ENCODE data around the gene WDFY4.

Gene WDFY4

DNA sequence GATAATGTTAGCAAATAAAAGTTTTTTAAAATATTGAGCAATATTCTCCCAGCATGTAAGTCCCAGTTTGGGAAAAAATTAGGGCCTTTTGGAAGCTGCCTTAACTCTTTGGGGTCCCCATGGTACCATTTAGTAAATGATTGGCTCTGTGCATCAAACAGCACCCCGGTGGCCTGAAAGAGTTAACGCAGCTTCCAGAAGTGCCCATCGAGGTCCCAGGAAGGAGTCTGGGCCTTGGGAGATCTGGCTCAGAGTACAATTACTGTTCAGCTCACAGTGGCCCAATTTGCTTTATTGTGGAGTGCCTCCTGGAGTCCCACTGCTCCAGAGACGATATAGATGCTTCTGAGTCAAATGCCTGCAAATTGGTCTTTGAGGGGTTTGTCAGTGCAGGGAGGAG lies 31.7 kb downstream of the WDFY4 start:
- Histone ChIP-seq H2BK5ac (ENCODE audit: low read length) (no peak overlapping the region), H3K9ac (ENCODE audit: low read length) (no peak overlapping the region), H3K4me2 (ENCODE audit: low read length) (no peak overlapping the region), H3K4me3 (ENCODE audit: low read length) (no peak overlapping the region), H3K36me3 (ENCODE audit: control insufficient read depth, insufficient read depth, low read length) (no peaks in the 10 kb centered on the region), H3K56ac (ENCODE audit: low read length) (no peak overlapping the region), H3K23ac (ENCODE audit: low read length) (no peak overlapping the region), H4K8ac (ENCODE audit: low read depth, low read length) (no peak overlapping the region), H3K79me1 (ENCODE audit: low read length) (no peaks in the 10 kb centered on the region), H2BK15ac (replicated peaks; ENCODE audit: low read depth) (no peak overlapping the region), H3K27ac (ENCODE audit: low read depth, low read length) (no peak overlapping the region), H4K5ac (ENCODE audit: low read length) (no peak overlapping the region), H2BK120ac (ENCODE audit: low read depth, low read length) (no peak overlapping the region), H3K27me3 (ENCODE audit: insufficient read depth, low read length, poor library complexity) (no peaks in the 10 kb centered on the region), H2AK5ac (ENCODE audit: low read length) (no peak overlapping the region), H3K4ac (ENCODE audit: low read depth, low read length) (no peak overlapping the region), H3K4me1 (ENCODE audit: control insufficient read depth, low read depth, low read length) (no peaks in the 10 kb centered on the region), H3K18ac (ENCODE audit: low read length) (no peak overlapping the region), H3K79me2 (ENCODE audit: control insufficient read depth, insufficient read depth, low read length) (no peaks in the 10 kb centered on the region)
- WGBS (ENCODE audit: extremely low coverage, insufficient coverage, low lambda C conversion rate) = no CpG with 5 or more reads among the region's 4 CpGs
- DNase-seq = no peak

DNA sequence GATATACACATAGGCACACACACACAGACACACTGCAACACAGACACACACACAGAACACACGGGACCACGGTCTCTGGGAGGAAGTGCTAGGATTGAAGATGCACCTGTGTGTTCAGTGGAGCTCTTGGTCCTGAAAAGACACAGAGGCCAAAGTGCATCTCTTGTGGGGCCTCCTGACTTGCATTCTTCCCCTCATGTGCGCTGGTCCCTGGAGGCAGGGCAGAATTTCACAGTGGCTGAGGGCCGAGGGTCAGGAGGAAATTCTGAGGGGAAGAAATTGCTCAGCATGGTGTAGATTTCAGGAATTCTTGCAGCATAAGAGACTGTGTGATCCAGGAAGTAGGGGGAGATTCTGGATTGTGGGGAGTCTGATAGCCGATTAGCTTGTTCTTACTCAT lies 35.9 kb downstream of the WDFY4 start:
- Histone ChIP-seq H3K18ac (ENCODE audit: low read length) (no peak overlapping the region), H2BK15ac (replicated peaks; ENCODE audit: low read depth) (no peak overlapping the region), H3K23ac (ENCODE audit: low read length) (no peak overlapping the region), H3K79me2 (ENCODE audit: control insufficient read depth, insufficient read depth, low read length) (no peaks in the 10 kb centered on the region), H3K9ac (ENCODE audit: low read length) (no peak overlapping the region), H2BK5ac (ENCODE audit: low read length) (no peak overlapping the region), H3K79me1 (ENCODE audit: low read length) (no peaks in the 10 kb centered on the region), H3K27me3 (ENCODE audit: insufficient read depth, low read length, poor library complexity) (no peaks in the 10 kb centered on the region), H4K5ac (ENCODE audit: low read length) (no peak overlapping the region), H2BK120ac (ENCODE audit: low read depth, low read length) (no peak overlapping the region), H3K36me3 (ENCODE audit: control insufficient read depth, insufficient read depth, low read length) (no peaks in the 10 kb centered on the region), H3K27ac (ENCODE audit: low read depth, low read length) (no peak overlapping the region), H2AK5ac (ENCODE audit: low read length) (no peak overlapping the region), H3K4me1 (ENCODE audit: control insufficient read depth, low read depth, low read length) (no peaks in the 10 kb centered on the region), H3K4ac (ENCODE audit: low read depth, low read length) (no peak overlapping the region), H3K4me2 (ENCODE audit: low read length) (no peak overlapping the region), H3K4me3 (ENCODE audit: low read length) (no peak overlapping the region), H4K8ac (ENCODE audit: low read depth, low read length) (no peak overlapping the region), H3K56ac (ENCODE audit: low read length) (no peak overlapping the region)
- no peak for DNase-seq
- no CpG with 5 or more reads among the region's 5 CpGs for WGBS (ENCODE audit: extremely low coverage, insufficient coverage, low lambda C conversion rate)

GRCh38 chr10:48722153-48723145 lies 37.8 kb downstream of the WDFY4 start:
- Histone ChIP-seq H2AK5ac (ENCODE audit: low read length) (no peak overlapping the region), H3K79me1 (ENCODE audit: low read length) (no peaks in the 10 kb centered on the region)
- no CpG with 5 or more reads among the region's 11 CpGs for WGBS (ENCODE audit: extremely low coverage, insufficient coverage, low lambda C conversion rate)

DNA sequence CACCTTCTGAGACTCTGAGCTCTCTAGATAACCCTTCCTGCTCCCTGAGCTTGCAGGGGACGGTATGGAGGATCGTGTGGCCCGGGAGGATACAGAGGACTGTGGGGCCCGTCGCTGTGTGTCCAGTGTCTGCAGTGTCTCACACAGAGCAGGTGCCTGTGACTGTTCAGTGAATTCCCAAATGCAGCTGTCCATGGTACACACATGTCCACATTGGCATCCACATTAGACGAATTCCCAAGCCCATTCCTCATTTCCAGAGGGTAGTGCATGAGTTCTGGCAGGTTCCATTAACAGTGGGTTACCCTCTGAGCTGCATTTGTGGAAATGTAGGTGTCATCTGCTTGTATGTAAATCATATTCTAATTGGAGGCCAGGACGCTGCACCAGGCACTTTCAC lies 39.5 kb downstream of the WDFY4 start:
- no peak overlapping the region for H3K56ac ChIP-seq (ENCODE audit: low read length)
- no peak overlapping the region for H2BK5ac ChIP-seq (ENCODE audit: low read length)
- no peak overlapping the region for H4K5ac ChIP-seq (ENCODE audit: low read length)
- WGBS (ENCODE audit: extremely low coverage, insufficient coverage, low lambda C conversion rate) = no CpG with 5 or more reads among the region's 7 CpGs
- no peaks in the 10 kb centered on the region for H3K79me1 ChIP-seq (ENCODE audit: low read length)
- H2AK5ac ChIP-seq (ENCODE audit: low read length) = no peak overlapping the region
- no peak overlapping the region for H3K18ac ChIP-seq (ENCODE audit: low read length)
- no peak overlapping the region for H4K8ac ChIP-seq (ENCODE audit: low read depth, low read length)
- no peak for DNase-seq
- no peaks in the 10 kb centered on the region for H3K79me2 ChIP-seq (ENCODE audit: control insufficient read depth, insufficient read depth, low read length)
- H3K27me3 ChIP-seq (ENCODE audit: insufficient read depth, low read length, poor library complexity) = no peaks in the 10 kb centered on the region
- H3K23ac ChIP-seq (ENCODE audit: low read length) = no peak overlapping the region
- no peaks in the 10 kb centered on the region for H3K4me1 ChIP-seq (ENCODE audit: control insufficient read depth, low read depth, low read length)
- H3K4me3 ChIP-seq (ENCODE audit: low read length) = no peak overlapping the region
- no peak overlapping the region for H2BK120ac ChIP-seq (ENCODE audit: low read depth, low read length)
- no peak overlapping the region for H3K27ac ChIP-seq (ENCODE audit: low read depth, low read length)
- H2BK15ac ChIP-seq (replicated peaks; ENCODE audit: low read depth) = no peak overlapping the region
- no peaks in the 10 kb centered on the region for H3K36me3 ChIP-seq (ENCODE audit: control insufficient read depth, insufficient read depth, low read length)
- no peak overlapping the region for H3K4me2 ChIP-seq (ENCODE audit: low read length)
- no peak overlapping the region for H3K9ac ChIP-seq (ENCODE audit: low read length)
- H3K4ac ChIP-seq (ENCODE audit: low read depth, low read length) = no peak overlapping the region

More at GRCh38 chr10:48722153-48723145, 37.8 kb downstream of the WDFY4 start:
- Histone ChIP-seq H3K56ac (ENCODE audit: low read length) (no peak overlapping the region), H3K27me3 (ENCODE audit: insufficient read depth, low read length, poor library complexity) (no peaks in the 10 kb centered on the region), H3K27ac (ENCODE audit: low read depth, low read length) (no peak overlapping the region), H3K4me1 (ENCODE audit: control insufficient read depth, low read depth, low read length) (no peaks in the 10 kb centered on the region), H2BK15ac (replicated peaks; ENCODE audit: low read depth) (no peak overlapping the region), H3K18ac (ENCODE audit: low read length) (no peak overlapping the region), H3K4ac (ENCODE audit: low read depth, low read length) (no peak overlapping the region), H2BK5ac (ENCODE audit: low read length) (no peak overlapping the region), H3K79me2 (ENCODE audit: control insufficient read depth, insufficient read depth, low read length) (no peaks in the 10 kb centered on the region), H3K4me3 (ENCODE audit: low read length) (no peak overlapping the region), H4K8ac (ENCODE audit: low read depth, low read length) (no peak overlapping the region), H3K4me2 (ENCODE audit: low read length) (no peak overlapping the region), H2BK120ac (ENCODE audit: low read depth, low read length) (no peak overlapping the region), H3K36me3 (ENCODE audit: control insufficient read depth, insufficient read depth, low read length) (no peaks in the 10 kb centered on the region), H4K5ac (ENCODE audit: low read length) (no peak overlapping the region), H3K9ac (ENCODE audit: low read length) (no peak overlapping the region), H3K23ac (ENCODE audit: low read length) (no peak overlapping the region)
- no peak for DNase-seq

DNA sequence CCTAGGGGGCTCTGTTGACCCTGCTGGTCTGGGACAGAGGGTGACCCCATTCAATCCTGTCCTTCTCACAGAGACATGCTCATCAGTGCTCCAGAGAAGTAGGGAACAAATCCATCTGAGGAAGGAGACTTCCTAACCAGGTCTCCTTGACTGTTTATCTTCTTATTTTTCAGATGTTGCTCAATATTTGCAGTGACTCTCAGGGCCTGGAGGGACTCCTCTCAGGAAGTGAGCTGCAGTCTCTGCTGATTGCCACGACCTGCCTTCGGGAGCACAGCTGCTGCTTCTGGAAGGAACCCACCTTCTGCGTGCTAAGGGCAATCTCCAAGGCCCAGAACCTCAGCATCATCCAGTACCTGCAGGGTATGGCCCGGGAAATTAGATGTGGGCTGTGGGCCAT lies 41.0 kb downstream of the WDFY4 start:
- H2BK5ac ChIP-seq (ENCODE audit: low read length) = no peak overlapping the region
- no peak overlapping the region for H2AK5ac ChIP-seq (ENCODE audit: low read length)
- H3K36me3 ChIP-seq (ENCODE audit: control insufficient read depth, insufficient read depth, low read length) = no peaks in the 10 kb centered on the region
- WGBS (ENCODE audit: extremely low coverage, insufficient coverage, low lambda C conversion rate) = no CpG with 5 or more reads among the region's 4 CpGs
- H3K56ac ChIP-seq (ENCODE audit: low read length) = no peak overlapping the region
- H3K23ac ChIP-seq (ENCODE audit: low read length) = no peak overlapping the region
- H3K79me1 ChIP-seq (ENCODE audit: low read length) = no peaks in the 10 kb centered on the region
- no peak overlapping the region for H3K4ac ChIP-seq (ENCODE audit: low read depth, low read length)
- no peak for DNase-seq
- no peak overlapping the region for H3K18ac ChIP-seq (ENCODE audit: low read length)
- H3K4me2 ChIP-seq (ENCODE audit: low read length) = no peak overlapping the region
- H3K27me3 ChIP-seq (ENCODE audit: insufficient read depth, low read length, poor library complexity) = no peaks in the 10 kb centered on the region
- H3K9ac ChIP-seq (ENCODE audit: low read length) = no peak overlapping the region
- no peaks in the 10 kb centered on the region for H3K4me1 ChIP-seq (ENCODE audit: control insufficient read depth, low read depth, low read length)
- H4K5ac ChIP-seq (ENCODE audit: low read length) = no peak overlapping the region
- no peak overlapping the region for H2BK15ac ChIP-seq (replicated peaks; ENCODE audit: low read depth)
- no peak overlapping the region for H3K27ac ChIP-seq (ENCODE audit: low read depth, low read length)
- no peak overlapping the region for H2BK120ac ChIP-seq (ENCODE audit: low read depth, low read length)
- no peaks in the 10 kb centered on the region for H3K79me2 ChIP-seq (ENCODE audit: control insufficient read depth, insufficient read depth, low read length)
- no peak overlapping the region for H4K8ac ChIP-seq (ENCODE audit: low read depth, low read length)
- H3K4me3 ChIP-seq (ENCODE audit: low read length) = no peak overlapping the region

Data from mesendoderm (in vitro differentiated cells).